NCI-H1694 (cell line): ENCODE data around the gene SLC3A2.
"Not testable (repeated sequence)": the region's sequence is repeated elsewhere in the genome, so short reads cannot be mapped to it uniquely, and the experiment has no call there.

Source experiments
- DNase-seq: peaks from one replicate; lab custom pipeline; 2025; lab: John Stamatoyannopoulos, UW

SLC3A2 gene

DNA sequence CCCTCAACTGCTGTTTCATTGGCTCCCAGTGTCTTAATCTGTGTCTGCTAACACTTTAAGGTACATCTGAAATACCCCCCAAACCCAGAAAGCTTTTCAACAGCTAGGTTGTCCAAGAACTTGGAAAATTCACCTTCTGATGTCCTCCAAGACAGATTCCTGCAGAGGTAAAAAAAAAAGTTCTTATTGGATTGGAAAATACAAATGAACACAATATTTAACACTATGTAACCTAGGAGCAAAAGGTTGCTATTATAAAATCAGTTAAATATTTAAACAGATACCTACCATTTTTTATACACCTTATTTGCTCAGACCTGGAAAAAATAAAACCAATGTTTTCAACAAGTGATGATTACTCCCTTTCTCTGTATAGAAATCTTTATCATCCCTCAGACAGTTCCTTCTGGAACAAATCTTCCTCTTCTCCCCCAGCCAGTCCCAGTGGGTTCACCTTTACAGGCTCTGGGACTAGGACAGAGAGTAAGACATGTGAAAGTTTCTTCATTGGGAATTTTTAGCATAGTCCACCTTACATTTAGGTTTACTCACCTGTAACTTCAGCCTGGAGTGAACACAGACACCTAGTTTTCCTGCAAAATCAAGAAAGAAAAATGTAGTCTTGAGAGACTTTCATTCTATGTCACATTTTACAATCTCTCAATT, 28.0 kb upstream of the SLC3A2 start:
- no peak for DNase-seq

DNA sequence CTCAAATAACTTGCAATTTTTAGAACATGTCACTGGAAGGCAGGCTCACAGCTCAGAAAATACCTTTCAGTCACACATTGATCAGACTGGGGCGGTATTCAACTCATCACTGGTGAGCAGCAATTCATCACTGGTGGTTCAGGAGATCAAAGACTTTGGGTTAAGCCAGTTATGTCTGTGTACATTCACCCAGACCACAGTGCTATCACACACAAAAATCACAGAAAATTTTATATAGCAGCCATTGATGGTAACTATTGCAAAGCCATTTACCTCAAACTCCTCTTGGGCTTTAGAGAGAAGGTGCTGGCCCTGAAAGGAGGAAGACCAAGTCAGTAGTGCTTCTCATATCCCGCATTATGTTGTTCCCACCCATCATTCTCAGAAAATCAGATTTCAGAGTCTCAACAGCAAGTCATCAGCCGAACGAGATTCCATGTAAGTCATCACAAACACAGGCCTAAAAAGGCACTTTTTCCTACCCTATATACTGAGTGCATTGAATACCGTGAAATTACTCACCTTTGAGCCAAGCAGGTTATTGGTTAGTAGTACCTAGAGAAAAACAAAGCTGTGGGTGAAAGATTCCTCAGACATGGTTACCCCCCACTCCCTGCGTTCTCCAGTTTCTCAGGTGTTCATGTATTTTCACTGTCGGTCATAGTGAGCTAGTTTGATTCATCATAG, 27.3 kb upstream of the SLC3A2 start:
- no peak for DNase-seq

DNA sequence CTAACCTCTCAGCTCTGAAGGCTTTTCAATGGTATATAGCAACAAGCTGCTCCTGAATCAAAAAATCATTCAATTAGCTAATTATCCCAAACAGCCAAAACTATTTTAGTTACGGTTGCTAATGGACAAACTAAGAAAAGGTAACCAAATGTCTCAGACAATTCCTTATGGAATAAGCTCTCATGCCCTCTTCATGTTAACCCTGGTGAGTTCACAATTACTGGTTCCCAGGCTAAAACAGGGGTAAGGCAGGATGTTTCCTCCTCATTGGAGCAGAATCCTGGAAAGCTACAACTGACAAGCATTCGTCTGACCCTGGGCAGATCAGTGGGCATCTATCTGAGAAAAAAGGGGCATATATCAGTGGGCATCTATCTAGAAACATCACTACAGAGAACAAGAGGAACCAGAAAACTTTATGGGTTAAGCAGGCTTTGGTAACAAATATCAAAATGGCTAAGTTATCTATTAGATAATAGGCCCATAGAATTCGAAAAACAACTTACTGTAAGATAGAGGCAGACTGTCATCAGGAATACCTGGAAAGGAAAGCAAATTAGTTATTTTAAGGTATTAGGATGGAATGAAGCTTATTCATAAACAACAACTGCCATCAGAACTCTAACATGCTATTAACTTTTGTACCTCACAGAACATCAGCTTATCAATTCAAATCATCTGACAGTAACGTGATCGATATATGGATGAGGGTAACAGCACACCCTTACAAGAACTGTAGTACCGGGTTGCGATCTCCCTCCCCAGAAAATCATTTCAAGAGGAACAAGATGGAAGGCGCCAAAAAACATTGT, 26.5 kb upstream of the SLC3A2 start:
- DNase-seq: no peak

DNA sequence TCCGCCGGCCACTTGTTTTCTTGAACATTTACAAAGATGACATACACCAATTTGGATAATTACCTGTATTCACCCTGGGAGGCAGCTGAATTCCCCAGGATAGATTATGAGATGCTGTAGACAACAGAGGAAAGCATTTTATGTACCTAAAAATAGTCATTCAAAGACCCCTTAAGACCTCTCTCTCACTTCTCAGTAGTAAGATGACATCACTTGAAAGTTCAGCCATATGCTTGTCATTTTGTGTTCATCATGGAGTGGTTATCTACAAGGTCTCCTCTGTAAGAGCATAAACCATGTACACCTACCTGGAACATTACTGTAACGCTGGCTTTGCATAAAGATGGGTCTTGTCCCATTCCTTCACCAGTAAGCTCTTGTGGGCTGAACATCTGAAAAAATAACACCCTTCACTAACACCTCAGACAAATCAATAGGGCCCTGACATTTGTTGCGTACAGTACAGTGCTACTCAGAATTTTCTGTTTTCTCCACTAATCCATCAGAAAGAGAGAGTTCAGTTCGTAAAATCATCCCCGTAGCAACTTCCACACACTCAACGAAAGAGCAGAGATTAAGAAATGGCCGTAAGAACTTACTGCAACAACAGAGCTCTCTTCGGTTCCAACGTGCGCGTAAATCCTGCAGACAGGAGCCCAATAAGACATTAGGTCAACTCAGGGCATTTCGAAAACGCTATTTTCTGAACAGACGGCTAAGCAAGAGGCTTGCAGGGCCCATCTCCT, 25.7 kb upstream of the SLC3A2 start:
- no peak for DNase-seq

DNA sequence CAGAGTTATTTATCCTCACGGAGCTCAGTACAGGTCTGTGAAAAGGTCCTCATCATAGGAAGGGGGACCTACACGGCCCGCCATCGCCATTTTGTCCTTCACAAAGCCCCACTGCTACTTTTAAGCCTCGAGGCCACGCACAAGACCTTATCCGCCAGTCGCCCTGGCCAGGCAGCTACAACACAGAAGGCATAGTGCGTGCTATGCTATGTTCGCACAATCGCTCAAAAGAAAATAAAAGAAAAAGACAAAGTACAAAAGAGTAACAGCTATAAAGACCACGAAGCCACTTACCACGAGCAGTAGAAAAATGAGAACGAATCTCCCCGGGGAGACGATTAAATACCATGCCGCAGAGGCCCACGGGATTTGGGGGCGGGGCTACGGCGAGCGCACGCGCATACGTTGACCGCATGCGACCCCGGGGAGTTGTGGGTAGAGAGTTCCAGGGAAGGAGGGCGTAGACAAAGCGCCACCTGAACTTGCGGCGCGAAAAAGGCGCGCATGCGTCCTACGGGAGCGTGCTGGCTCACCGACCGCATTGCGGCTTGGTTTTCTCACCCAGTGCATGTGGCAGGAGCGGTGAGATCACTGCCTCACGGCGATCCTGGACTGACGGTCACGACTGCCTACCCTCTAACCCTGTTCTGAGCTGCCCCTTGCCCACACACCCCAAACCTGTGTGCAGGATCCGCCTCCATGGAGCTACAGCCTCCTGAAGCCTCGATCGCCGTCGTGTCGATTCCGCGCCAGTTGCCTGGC, 24.9 kb upstream of the SLC3A2 start:
- peak; percentile 90 for DNase-seq

DNA sequence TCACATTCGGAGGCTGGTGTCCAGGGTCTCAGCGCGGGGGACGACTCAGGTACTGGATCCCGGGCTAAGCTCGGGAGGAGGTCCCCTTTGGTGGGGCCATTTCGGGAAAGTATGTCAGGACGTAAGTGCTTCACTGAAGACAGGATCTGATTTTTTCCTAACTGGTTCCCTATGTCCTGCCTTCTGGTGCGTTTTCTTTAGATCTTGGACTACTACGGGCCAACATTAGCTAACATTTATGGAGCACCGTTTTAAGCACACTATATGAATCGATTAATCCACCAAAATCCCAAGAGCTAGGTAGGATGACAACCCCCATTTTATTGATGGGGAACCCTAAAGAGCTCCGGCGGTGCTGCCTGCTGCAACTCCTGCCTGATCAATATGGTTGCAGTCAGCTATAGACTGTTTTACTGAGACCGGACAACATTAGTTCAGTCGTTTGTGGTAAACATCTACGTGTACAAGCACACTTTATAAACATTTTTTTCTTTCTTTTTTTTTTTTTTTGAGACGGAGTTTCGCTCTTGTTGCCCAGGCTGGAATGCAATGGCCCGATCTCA, 24.3 kb upstream of the SLC3A2 start:
- no peak for DNase-seq

DNA sequence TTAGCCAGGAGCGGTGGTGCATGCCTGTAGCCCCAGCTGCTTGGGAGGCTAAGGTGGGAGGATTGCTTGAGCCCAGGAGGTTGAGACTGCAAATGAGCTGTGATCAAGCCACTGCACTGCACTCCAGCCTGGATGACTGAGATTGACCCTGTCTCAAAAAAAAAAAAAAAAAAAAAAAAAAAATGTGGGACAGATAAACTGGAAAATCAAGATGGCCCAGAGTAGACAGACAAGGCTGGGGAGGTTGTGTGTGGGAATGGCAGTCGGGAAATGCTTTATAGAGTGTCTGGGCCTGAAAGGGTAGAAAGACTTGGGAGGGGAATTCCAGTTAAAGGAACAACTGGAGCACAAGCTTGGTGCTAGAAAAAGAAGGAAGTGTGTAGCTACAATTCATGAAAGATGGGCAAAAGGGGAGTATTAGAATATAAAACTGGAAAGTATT, 23.1 kb upstream of the SLC3A2 start:
- no peak for DNase-seq

DNA sequence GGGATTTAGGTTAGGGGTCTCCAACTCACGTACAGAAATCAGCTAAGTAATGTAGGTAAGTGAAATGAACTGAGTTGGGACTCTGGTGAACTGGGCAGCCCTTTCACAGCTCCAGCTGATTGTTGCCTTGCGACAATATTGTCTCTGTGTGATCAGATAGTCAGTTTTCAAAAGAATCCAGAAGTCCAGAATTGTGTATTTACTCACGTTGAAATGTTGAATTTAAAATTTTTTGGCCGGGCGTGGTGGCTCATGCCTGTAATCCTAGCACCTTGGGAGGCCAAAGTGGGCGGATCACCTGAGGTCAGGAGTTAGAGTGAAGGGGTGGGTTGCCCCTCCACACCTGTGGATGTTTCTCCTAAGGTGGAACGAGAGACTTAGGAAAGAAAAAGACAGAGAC, 22.5 kb upstream of the SLC3A2 start:
- no peak for DNase-seq

DNA sequence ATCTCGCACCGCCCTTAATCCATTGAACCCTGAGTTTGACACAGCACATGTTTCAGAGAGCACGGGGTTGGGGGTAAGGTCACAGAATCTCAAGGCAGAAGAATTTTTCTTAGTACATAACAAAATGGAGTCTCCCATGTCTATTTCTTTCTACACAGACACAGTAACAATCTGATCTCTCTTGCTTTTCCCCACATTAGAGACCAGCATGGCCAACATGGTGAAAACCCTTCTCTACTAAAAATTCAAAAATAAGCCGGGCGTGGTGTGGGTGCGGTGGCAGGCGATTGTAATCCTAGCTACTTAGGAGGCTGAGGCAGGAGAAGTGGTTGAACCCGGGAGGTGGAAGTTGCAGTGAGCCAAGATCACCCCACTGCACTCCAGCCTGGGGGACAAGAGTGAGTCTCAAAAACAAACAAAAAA, 21.4 kb upstream of the SLC3A2 start:
- not testable (repeated sequence) for DNase-seq

DNA sequence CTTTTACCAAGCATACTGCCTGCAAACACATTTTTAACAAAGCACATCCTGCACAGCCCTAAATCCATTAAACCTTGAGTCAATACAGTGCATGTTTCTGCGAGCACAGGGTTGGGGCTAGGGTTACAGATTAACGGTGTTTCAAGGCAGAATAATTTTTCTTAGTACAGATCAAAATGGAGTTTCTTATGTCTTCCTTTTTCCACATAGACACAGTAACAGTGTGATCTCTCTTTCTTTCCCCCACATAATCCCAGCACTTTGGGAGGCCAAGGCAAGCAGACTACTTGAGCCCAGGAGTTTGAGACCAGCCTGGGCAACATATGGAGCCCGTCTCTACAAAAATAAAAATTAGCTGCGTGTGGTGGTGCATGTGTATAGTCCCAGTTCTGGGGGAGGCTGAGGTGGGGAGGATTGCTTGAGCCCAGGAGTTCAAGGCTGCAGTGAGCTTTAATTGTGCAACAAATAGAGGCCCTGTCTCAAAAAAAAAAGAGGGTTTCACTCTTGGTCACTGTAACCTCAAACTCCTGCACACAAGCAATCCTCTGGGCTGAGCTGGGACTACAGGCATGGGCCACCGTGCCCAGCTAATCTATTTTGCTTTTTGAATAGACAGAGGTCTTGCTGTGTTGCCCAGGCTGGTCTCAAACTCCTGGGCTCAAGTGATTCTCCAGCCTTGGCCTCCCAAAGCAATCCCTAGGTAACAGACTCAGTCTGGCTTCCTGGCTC, 19.7 kb upstream of the SLC3A2 start:
- DNase-seq: no peak

DNA sequence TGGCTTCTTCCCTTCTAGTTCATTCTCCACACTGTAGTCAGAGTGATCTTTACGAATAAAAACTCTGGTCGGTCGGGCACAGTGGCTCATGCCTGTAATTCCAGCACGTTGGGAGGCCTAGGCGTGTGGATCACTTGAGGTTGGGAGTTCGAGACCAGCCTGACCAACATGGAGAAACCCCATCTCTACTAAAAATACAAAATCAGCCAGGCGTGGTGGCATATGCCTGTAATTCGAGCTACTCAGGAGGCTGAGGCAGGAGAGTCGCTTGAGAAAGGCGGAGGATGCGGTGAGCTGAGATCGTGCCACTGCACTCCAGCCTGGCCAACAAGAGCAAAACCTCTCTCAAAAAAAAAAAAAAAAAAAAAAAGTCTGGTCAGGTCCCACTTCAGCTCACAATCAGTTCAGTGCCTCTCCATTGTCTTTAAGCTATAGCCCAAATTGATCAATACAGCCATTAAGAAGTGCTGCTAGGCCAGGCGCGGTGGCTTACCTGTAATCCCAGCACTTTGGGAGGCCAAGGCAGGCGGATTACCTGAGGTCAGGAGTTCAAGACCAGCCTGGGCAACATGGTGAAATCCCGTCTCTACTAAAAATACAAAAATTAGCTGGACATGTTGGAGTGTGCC, 19.0 kb upstream of the SLC3A2 start:
- DNase-seq: not testable (repeated sequence)

DNA sequence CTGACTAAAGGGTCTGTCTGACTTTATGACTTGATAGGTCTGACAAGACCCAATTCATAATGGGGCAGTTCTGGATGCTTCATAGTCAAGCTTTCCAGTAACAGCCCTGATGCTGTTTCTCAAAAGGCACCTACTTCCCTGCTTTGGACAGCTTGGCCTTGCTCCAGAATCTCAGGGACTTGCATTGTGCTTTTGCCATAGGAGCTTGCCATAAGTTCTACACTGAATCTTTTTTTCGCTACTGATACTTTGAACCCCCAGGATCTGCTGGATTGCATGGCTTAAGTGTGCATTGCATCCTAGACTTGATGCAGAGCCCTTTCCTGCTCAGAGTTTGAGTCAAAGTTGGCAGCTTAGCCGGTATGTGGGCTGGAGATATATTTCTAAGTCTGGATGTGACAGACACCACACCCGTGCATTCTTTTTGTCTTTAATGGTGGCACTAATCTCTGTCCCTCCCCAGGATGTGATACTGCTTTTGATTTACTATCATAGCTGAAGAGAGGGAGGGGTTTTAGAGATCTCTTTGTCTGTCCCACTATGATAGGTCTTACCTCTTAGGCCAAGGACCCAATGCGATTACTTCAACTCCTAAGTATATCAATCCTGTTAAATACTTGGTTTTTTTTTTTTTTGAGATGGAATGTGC, 16.9 kb upstream of the SLC3A2 start:
- no peak for DNase-seq

DNA sequence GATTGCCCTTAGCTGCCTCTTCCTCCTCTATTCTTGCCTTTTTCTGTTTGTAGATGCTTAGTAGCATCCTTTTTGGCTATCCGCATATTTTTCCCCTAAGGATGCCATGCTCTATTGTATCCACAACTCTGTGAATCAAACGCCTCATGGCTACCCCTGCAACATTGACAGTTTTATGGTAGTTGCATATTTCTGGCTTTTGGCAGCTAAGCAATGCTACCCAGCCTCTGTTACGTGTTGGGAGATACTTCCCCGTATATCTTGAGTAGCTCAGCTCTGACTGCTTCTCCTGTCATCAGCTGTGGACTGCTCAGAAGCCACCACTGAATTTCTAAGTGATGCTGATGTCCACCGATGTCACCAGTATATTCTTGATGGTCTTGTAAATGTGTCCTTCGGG, 15.1 kb upstream of the SLC3A2 start:
- no peak for DNase-seq

DNA sequence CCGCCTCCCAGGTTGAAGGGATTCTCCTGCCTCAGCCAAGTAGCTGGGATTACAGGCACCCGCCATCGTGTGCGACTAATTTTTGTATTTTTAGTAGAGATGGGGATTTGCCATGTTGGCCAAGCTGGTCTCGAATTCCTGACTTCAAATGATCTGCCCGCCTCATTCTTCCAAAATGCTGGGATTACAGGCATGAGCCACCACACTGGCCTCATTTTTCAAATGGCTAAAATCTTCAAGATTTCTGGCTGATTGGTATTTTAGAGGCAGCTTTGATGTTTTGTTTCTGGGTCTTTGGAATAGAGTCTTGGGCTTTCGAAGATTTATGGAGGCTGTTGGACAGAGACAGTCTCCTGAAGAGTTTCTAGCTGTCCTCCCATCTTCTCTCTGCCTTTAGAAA, 5.8 kb upstream of the SLC3A2 start:
- DNase-seq: no peak

DNA sequence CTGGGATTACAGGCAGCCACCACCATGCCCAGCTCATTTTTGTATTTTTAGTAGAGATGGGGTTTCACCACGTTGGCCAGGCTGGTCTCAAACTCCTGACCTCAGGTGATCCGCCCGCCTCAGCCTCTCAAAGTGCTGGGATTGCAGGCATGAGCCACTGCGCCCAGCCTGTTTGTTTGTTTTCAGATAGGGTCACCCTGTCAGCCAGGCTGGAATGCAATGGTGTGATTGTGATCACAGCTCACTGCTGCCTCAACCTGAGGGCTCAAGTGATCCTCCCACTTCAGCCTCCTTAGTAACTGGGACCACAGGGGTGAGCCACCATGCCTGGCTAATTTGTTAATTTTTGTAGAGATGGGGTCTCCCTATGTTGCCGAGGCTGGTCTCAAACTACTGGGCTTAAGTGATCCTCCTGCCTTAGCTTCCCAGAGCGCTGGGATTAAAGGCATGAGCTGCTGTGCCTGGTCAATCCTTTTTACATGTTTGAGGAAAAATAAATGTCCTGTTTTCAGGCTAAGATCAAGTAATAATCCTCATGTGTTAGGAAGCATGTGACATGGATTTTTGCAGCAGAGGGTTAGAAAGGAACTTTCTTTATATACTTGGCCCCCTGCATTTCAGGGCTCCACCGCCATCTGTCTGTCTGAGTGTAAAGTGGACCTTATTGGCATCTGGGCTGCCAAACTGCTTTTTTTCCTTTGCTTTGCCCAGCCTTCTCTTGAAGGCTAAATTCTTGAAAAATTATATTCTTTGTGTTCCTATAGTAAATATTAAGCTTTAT, 4.8 kb upstream of the SLC3A2 start:
- DNase-seq: no peak

DNA sequence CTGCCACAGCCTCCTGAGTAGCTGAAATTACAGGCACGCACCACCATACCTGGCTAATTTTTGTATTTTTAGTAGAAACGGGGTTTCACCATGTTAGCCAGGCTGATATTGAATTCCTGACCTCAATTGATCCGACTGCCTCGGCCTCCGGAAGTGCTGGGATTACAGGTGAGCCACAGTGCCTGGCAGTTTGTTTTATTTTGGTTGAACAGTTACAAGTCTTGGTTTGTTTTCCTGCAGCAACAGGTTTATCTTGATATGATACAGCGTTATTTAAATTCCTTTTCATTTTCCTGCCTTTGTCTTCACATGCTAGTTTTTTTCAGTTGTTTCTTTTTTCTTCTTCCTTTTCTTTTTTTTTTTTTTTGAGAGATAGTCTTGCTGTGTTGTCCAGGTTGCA, 4.0 kb upstream of the SLC3A2 start:
- no peak for DNase-seq

DNA sequence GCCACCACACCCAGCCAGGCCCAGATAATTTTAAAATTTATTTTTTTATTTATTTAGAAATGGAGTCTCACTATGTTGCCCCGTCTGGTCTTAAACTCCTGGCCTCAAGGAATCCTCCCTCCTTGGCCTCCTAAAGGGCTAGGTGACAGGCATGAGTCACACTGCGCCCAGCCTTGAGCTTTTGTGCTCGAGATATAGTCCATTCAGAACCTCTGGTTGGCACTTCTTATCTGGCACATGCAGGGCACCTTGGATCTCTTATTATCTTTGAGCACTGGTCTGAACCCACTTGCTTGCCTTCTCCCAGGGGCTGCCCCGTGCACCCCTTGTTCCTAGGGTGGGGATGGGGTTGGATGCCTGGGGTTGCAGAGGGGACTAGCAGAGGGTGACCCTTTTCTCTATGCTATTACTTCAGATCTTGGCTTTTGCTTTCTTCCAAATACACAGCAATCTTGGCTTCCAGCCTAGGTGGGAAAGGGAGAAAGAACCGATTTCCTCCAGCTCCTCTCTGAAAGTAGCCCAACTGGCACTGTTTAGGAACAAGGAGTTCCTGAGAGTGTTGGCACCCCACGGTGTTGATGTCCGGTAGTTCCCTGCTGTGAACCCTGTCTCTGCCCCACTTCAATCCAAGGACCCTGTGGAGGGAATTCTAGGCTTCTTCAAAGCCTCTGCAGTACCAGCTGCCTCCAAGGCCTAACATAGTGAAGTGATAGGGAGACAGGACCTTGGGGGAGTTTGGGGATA, 1.3 kb upstream of the SLC3A2 start:
- DNase-seq: no peak

DNA sequence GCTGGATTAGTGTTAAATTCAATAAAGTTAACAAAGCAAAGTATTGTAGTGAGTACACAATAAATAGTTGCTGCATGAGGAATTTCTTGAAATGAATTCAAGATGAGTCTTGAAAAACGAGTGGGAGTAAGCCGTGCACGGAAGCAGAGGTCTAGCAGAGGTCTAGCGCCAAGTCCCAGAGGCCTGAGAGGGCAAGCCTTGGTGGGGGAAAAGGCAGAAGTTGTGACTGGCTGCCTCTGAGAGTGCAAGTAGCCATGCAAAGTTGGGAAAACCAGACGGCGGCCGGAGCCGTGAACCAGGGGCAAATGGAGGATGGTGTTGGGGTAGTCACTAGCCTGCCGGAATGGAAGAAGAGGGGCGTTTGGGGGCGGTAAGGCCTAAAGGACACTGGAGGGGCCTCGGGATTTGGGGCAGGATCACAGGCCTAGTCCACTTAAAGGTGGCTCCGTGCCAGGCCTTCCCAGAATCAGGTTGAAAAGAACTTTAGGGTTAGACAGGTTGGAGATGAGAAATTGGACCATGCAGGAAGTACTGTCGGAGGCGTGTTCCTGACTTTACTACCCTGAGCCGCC, 379 bp upstream of the SLC3A2 start:
- DNase-seq: no peak
